H1 (cell line): ENCODE results near the gene ATG16L2. TPM values are rescaled to one million over a fixed set of nuclear protein-coding genes. Genes with fewer than 3 reads are reported as not detected.

ENCODE experiments used
- CTCF ChIA-PET: fragments of 300-600 bp; sonication (Branson Sonifier 250); formaldehyde crosslinking; loops from one replicate; lab custom pipeline; 2021; ENCODE audit not compliant: partially characterized antibody; lab: Charles Lee
- POLR2A ChIA-PET: fragments of 300-600 bp; sonication (Branson Sonifier 250); formaldehyde crosslinking; loops from one replicate; lab custom pipeline; 2021; ENCODE audit warnings: inconsistent platforms; ENCODE audit not compliant: partially characterized antibody; lab: Charles Lee
- DNase-seq, 2 experiments: peaks; one replicate each; pipeline versions ENCODE4 v3.0.0 to v3.0.0-alpha.2; 2010 to 2022; ENCODE audit warnings: low spot score in 2 of 2, low read depth in 1 of 2, mixed read lengths in 1 of 2
- FAIRE-seq: peaks from 2 replicates; lab custom pipeline; 2011; peaks lifted over from hg19 to GRCh38; lab: Jason Lieb, UNC
- H2AFZ ChIP-seq: 2 replicates; pipeline ENCODE4 v1.8.1; 2012; ENCODE audit warnings: low read length, inconsistent platforms
- H2AK5ac ChIP-seq: 2 replicates; pipeline ENCODE4 v1.6.1; 2013; ENCODE audit warnings: low read depth, low read length
- H2BK120ac ChIP-seq: replicated peaks from 2 replicates; pipeline ENCODE3; 2013; ENCODE audit warnings: low read depth, low read length, inconsistent platforms
- H2BK12ac ChIP-seq: 2 replicates; pipeline ENCODE4 v1.6.1; 2013; ENCODE audit warnings: low read depth, low read length
- H2BK15ac ChIP-seq: 2 replicates; pipeline ENCODE4 v1.6.1; 2013; ENCODE audit warnings: low read length
- H2BK20ac ChIP-seq: 2 replicates; pipeline ENCODE4 v1.6.1; 2013; ENCODE audit warnings: low read length
- H2BK5ac ChIP-seq: 2 replicates; pipeline ENCODE4 v1.6.1; 2013; ENCODE audit warnings: low read depth, low read length
- H3K14ac ChIP-seq: 2 replicates; pipeline ENCODE4 v1.6.1; 2013; ENCODE audit warnings: inconsistent platforms; ENCODE audit not compliant: insufficient read length
- H3K18ac ChIP-seq: 2 replicates; pipeline ENCODE4 v1.6.1; 2013; ENCODE audit warnings: low read length; ENCODE audit errors: extremely low read depth
- H3K23ac ChIP-seq: 2 replicates; pipeline ENCODE4 v1.6.1; 2013; ENCODE audit warnings: inconsistent platforms; ENCODE audit not compliant: insufficient read length
- H3K23me2 ChIP-seq: 2 replicates; pipeline ENCODE4 v1.6.1; 2013; ENCODE audit warnings: low read depth, low read length
- H3K27ac ChIP-seq: 2 replicates; pipeline ENCODE4 v1.6.1; 2011; ENCODE audit warnings: low read depth, low read length, inconsistent platforms
- H3K27me3 ChIP-seq, 4 experiments: replicated peaks in 1 of 4; 1 replicate in 1 of 4; 2 replicates in 3 of 4; pipeline versions ENCODE4 v1.6.1 to v1.8.1; 2011 to 2013; ENCODE audit warnings: low read length in 3 of 4, mild to moderate bottlenecking in 3 of 4, inconsistent platforms in 2 of 4, mixed read lengths in 2 of 4, moderate library complexity in 1 of 4; ENCODE audit not compliant: control insufficient read depth in 3 of 4, insufficient read depth in 3 of 4; ENCODE audit errors: extremely low read depth in 1 of 4
- H3K36me3 ChIP-seq, 4 experiments: 2 replicates each; pipeline versions ENCODE4 v1.6.1 to v1.8.1; 2011 to 2013; ENCODE audit warnings: mild to moderate bottlenecking in 4 of 4, low read length in 3 of 4, moderate library complexity in 2 of 4, control low read depth in 1 of 4, inconsistent platforms in 1 of 4; ENCODE audit not compliant: insufficient read depth in 4 of 4, control insufficient read depth in 2 of 4
- H3K4ac ChIP-seq: replicated peaks from 2 replicates; pipeline ENCODE3; 2013; ENCODE audit warnings: low read length, low read depth, mixed read lengths, inconsistent platforms; ENCODE audit not compliant: insufficient read length
- H3K4me1 ChIP-seq, 4 experiments: replicated peaks in 1 of 4; 1 replicate in 1 of 4; 2 replicates in 3 of 4; pipeline versions ENCODE4 v1.6.1 to v1.8.1; 2011 to 2013; ENCODE audit warnings: low read length in 3 of 4, inconsistent platforms in 2 of 4, mixed read lengths in 1 of 4; ENCODE audit not compliant: insufficient read depth in 4 of 4, control insufficient read depth in 3 of 4
- H3K4me2 ChIP-seq, 2 experiments: 2 replicates each; pipeline versions ENCODE4 v1.6.1 to v1.8.1; 2011 to 2013; ENCODE audit warnings: low read depth in 2 of 2, low read length in 2 of 2, control low read depth in 1 of 2, inconsistent platforms in 1 of 2, mild to moderate bottlenecking in 1 of 2; ENCODE audit not compliant: insufficient read depth in 1 of 2
- H3K4me3 ChIP-seq, 4 experiments: fragments of 200-600, 300-600 bp in 1 of 4; sonication (generic), shearing (Covaris generic), sonication (Bioruptor Twin) in 1 of 4; 2 replicates each; pipeline versions ENCODE4 v1.5.1 to v1.8.1; 2011 to 2016; ENCODE audit warnings: low read length in 4 of 4, low read depth in 3 of 4, control low read depth in 2 of 4, inconsistent platforms in 2 of 4, mild to moderate bottlenecking in 2 of 4, mixed read lengths in 1 of 4, moderate library complexity in 1 of 4; ENCODE audit not compliant: insufficient read depth in 2 of 4; ENCODE audit errors: extremely low read depth in 1 of 4
- H3K56ac ChIP-seq: replicated peaks from 2 replicates; pipeline ENCODE3; 2013; ENCODE audit warnings: low read depth, mild to moderate bottlenecking, mixed read lengths, low read length, inconsistent platforms; ENCODE audit not compliant: insufficient read length
- H3K79me1 ChIP-seq: 2 replicates; pipeline ENCODE4 v1.6.1; 2013; ENCODE audit warnings: low read depth, low read length, control low read depth
- H3K79me2 ChIP-seq, 2 experiments: 2 replicates each; pipeline versions ENCODE4 v1.6.1 to v1.8.1; 2012 to 2013; ENCODE audit warnings: low read length in 2 of 2, mild to moderate bottlenecking in 2 of 2, inconsistent platforms in 1 of 2; ENCODE audit not compliant: insufficient read depth in 2 of 2, control insufficient read depth in 1 of 2
- H3K9ac ChIP-seq, 4 experiments: replicated peaks in 1 of 4; 1 replicate in 1 of 4; 2 replicates in 3 of 4; pipeline versions ENCODE4 v1.6.1 to v1.8.1; 2011 to 2013; ENCODE audit warnings: low read depth in 3 of 4, low read length in 3 of 4, control low read depth in 2 of 4, mild to moderate bottlenecking in 2 of 4, moderate library complexity in 2 of 4, inconsistent platforms in 1 of 4; ENCODE audit errors: extremely low read depth in 1 of 4
- H3K9me3 ChIP-seq, 2 experiments: 2 replicates each; pipeline versions ENCODE4 v1.6.1 to v1.8.1; 2012 to 2013; ENCODE audit warnings: mild to moderate bottlenecking in 2 of 2, moderate library complexity in 2 of 2, control low read depth in 1 of 2, inconsistent platforms in 1 of 2, low read depth in 1 of 2, low read length in 1 of 2, mixed read lengths in 1 of 2; ENCODE audit not compliant: insufficient read depth in 2 of 2
- H4K20me1 ChIP-seq, 2 experiments: replicated peaks in 1 of 2; 2 replicates each; pipeline versions ENCODE3 to v1.8.1; 2011 to 2013; ENCODE audit warnings: inconsistent platforms in 2 of 2, low read length in 2 of 2, mild to moderate bottlenecking in 1 of 2; ENCODE audit not compliant: insufficient read depth in 2 of 2, control insufficient read depth in 1 of 2
- H4K5ac ChIP-seq: 2 replicates; pipeline ENCODE4 v1.6.1; 2013; ENCODE audit warnings: low read length, low read depth, mixed read lengths, inconsistent platforms; ENCODE audit not compliant: insufficient read length
- H4K8ac ChIP-seq: 2 replicates; pipeline ENCODE4 v1.8.0; 2013; ENCODE audit warnings: mild to moderate bottlenecking, moderate library complexity, low read length, inconsistent platforms; ENCODE audit not compliant: insufficient read depth; ENCODE audit errors: extremely low read depth
- H4K91ac ChIP-seq: replicated peaks from 2 replicates; pipeline ENCODE3; 2013; ENCODE audit warnings: low read length, mixed read lengths, inconsistent platforms; ENCODE audit not compliant: insufficient read length
- ATF3 ChIP-seq: IDR thresholded peaks from 2 replicates; pipeline ENCODE4 v1.6.1; 2011; ENCODE audit warnings: low read depth, mild to moderate bottlenecking, low read length; ENCODE audit not compliant: insufficient read depth
- CBX8 ChIP-seq: fragments of 300-800, 300-1000 bp; sonication (generic); IDR thresholded peaks from 2 replicates; pipeline ENCODE4 v1.7.1; 2016; ENCODE audit warnings: low read depth, low read length, borderline replicate concordance
- NRF1 ChIP-seq: IDR thresholded peaks from 2 replicates; pipeline ENCODE4 v1.6.1; 2011; ENCODE audit warnings: mild to moderate bottlenecking, low read depth, low read length, improper control_type of control experiment
- SP2 ChIP-seq: IDR thresholded peaks from 2 replicates; pipeline ENCODE4 v1.6.1; 2012; ENCODE audit warnings: mild to moderate bottlenecking, low read length, inconsistent platforms
- TAF1 ChIP-seq: IDR thresholded peaks from 2 replicates; pipeline ENCODE4 v1.6.1; 2011; ENCODE audit warnings: mild to moderate bottlenecking, low read depth, low read length
- WGBS, 2 experiments: shearing (Covaris generic) in 1 of 2; methylation state at CpG; one replicate each; pipeline versions ENCODE4 v1.1.6 to v1.1.7; 2013 to 2015; ENCODE audit warnings: low lambda C conversion rate in 2 of 2, mixed read lengths in 2 of 2, inconsistent platforms in 1 of 2, low coverage in 1 of 2, missing lambda C conversion rate in 1 of 2; ENCODE audit not compliant: insufficient replicate concordance in 2 of 2, insufficient coverage in 1 of 2, insufficient read length in 1 of 2; ENCODE audit errors: extremely low coverage in 1 of 2, missing lambda C conversion rate in 1 of 2; 5-methylcytosine and 5-hydroxymethylcytosine counted together
- polyA plus RNA-seq, 7 experiments: library from polyadenylated mRNA; depleted of rRNA in 3 of 7; stranded (reverse) in 5 of 7; unstranded in 2 of 7; fragments of >200 nt in 5 of 7; fragments of 200-250 nt in 2 of 7; gene quantifications; 1 replicate in 5 of 7; 2 replicates in 1 of 7; 4 replicates in 1 of 7; pipeline versions ENCODE4 v1.2.1 to v1.2.3, GENCODE V29; 2011 to 2013; ENCODE audit warnings: missing spikeins in 2 of 7, mixed read lengths in 2 of 7
- total RNA-seq: library from RNA; stranded (reverse); fragmentation: NEBNext Ultra II Directional; extraction: Animal tissue kit (Norgen Biotek cat#: 25700); gene quantifications from 2 replicates; pipeline ENCODE4 v1.2.1, GENCODE V29; 2021

The ATG16L2 gene
- total and polyA plus RNA-seq, 2 of the 8 experiments (the other 6 are each of a cell fraction or from before 2014, with no cell fraction given) = 11.0 to 18.5 TPM

DNA sequence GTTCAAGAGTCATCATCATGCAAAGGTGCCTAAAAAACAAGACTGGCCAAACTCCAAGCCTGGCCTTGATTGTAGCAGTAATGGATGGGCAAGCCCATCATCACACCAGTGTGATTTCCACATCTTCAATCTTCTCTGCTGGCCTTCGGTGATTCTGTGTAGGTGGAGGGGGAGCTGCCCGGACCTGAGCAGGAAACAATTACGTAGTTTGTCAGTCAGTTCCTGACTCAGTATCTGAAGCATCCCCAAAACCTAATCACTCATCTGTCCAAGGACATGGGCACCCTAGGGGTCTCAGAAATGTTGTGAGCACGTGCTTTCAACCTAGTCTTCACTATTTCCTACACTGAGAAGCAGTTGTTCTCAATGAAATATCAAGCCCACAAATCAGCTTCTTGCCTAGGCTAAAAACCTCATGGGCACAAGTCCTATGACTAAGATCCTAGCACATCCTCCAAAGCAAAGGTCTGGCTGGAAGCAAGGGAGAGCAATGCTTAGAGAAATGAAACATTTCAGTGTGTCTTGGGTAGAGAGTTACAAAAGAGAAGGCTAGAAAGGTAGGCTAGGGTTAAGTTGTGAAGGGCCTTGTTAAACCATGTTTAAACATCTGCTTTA lies 24.6 kb downstream of the ATG16L2 start:
- Histone ChIP-seq H3K4ac (no peak overlapping the region), H3K23ac (no peak overlapping the region), H2BK12ac (no peak overlapping the region), H3K27ac (no peak overlapping the region), H2BK20ac (no peak overlapping the region), H4K91ac (no peak overlapping the region), H3K9me3 (no peaks in the 10 kb centered on the region), H3K4me1 (no peaks in the 10 kb centered on the region), H4K8ac (no peak overlapping the region), H2BK5ac (no peak overlapping the region), H2AK5ac (no peak overlapping the region), H4K5ac (no peak overlapping the region), H3K14ac (no peak overlapping the region), H2BK120ac (no peak overlapping the region), H3K79me1 (no peaks in the 10 kb centered on the region; the same call in 1 of the 2 replicates), H3K79me2 (no peaks in the 10 kb centered on the region), H4K20me1 (no peaks in the 10 kb centered on the region), H3K4me3 (no peak overlapping the region), H3K56ac (no peak overlapping the region), H3K9ac (no peak overlapping the region), H3K18ac (no peak overlapping the region), H3K4me2 (no peak overlapping the region), H3K23me2 (no peaks in the 10 kb centered on the region), H2BK15ac (no peak overlapping the region), H2AFZ (no peak overlapping the region), H3K27me3 (no peaks in the 10 kb centered on the region), H3K36me3 (no peaks in the 10 kb centered on the region)
- FAIRE-seq = no peak
- ChIA-PET CTCF (interaction anchor here (0.6 to 4.1 kb wide), 3 partner anchors 326 to 452 kb away, joined by 3 to 21 read pairs (median 3); no protein-coding TSS in a partner anchor), POLR2A (no interaction called here)
- TF ChIP-seq SP2 = no peak
- no peak for TF ChIP-seq CBX8
- TF ChIP-seq ATF3 = no peak
- TF ChIP-seq NRF1 = no peak
- TF ChIP-seq TAF1 = no peak
- no peak for DNase-seq
- 83% methylated on average over 4 of the region's 4 CpGs; no CpG with 5 or more reads in 1 of the 2 experiments for whole genome bisulfite sequencing, 2 experiments
